ENCODE data around the gene ETV2.
A peak's percentile ranks its signal among the peaks of the same experiment; 100 is the strongest.
"Not testable (repeated sequence)": the region's sequence is repeated elsewhere in the genome, so short reads cannot be mapped to it uniquely, and the experiment has no call there.

ETV2 gene

DNA sequence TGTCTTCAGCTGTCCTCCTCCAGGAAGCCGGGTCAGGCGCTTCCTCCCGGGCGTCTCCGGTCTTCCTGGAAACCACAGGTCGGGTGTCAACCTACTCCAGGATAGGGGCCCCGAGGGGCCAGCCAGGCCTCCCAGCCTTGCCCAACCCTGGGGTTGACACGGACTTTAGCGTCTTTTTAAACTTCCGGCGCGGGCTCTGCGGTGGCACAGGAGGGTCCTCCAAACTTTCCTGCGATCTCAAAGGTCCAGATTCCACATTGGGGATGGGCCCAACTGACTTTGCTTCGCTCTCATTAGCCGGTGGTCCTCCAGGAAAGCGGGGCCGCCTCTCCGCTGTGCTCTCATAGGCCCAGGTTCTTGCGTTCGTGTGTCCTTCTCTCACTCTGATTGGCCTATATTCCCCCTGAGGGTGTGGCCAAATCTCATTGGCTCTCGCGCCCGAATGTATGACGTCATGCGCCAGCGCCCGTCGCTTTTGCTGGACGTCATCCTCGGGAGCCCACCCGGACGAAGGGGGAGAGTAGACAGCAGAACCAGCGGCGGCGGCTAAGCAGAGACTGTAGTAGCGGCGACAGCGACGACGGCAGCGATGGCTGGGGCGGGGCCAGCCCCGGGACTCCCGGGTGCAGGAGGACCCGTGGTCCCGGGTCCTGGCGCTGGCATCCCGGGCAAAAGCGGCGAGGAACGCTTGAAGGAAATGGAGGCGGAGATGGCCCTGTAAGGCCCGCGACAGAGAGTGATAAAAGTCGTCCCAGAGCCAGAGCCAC is 12.8 kb upstream of the ETV2 start, which contains the start of gene RBM42:
TSS of gene RBM42 (plus strand) at position 472 of the 767 bp plus-strand sequence. CDS start at position 590, 118 bp downstream.
- DNase-seq = peak; percentile 100

- no peak for DNase-seq
These were observed 12.3 kb upstream of the ETV2 start for GRCh38 chr19:35629332-35629633.

DNA sequence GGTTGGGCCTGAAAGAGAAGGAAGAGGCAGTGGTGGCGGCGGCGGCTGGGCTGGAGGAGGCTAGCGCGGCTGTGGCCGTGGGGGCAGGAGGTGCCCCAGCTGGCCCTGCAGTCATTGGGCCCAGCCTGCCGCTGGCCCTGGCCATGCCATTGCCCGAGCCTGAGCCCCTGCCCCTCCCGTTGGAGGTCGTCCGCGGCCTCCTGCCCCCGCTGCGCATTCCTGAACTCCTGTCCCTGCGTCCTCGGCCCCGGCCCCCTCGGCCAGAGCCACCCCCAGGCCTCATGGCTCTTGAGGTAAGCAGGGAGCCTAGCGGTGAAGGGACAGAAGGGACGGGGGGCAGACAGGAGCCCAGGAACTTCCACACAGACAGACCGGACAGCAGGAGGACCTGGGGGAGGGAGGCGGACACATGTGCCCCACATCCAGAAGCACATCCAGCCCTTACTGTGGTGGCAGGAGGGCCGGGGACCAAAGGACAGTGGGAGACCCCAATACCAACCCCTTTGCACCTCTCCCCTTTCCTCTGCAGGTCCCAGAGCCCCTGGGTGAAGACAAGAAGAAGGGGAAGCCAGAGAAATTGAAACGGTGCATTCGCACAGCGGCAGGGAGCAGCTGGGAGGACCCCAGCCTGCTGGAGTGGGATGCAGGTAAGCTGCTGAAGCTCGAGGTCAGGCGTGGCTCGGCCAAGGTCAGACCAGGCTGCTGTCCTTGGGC is 7.7 kb upstream of the ETV2 start:
- DNase-seq = no peak

DNA sequence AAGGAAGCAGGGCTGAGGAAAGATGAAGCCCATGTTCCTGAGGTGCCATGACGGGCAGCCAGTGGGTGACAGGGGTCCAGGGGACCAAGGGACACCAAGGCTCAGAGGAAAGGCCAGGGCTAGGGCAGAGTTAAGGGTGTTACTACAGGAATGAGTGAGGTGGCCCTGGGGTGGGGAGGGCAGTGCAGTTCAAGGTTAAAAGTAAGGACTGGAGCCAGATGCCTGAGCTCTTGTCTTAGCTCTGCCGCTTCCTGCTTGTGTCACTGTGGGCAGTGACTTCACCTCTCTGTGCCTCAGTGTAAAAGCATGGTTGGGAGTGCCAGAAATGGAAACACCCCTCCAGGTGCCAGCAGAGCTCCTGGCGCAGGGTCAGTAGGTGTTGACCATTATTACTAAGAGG is 4.9 kb upstream of the ETV2 start:
- no peak for DNase-seq

DNA sequence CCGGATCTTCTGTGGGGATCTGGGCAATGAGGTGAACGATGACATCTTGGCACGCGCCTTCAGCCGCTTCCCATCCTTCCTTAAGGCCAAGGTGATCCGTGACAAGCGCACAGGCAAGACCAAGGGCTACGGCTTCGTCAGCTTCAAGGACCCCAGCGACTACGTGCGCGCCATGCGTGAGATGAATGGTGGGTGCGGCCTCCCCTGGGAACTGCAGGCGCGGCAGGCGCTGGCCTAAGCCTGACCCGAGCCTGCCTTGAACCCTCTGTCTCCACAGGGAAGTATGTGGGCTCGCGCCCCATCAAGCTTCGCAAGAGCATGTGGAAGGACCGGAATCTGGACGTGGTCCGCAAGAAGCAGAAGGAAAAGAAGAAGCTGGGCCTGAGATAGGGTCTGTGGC is 4.4 kb upstream of the ETV2 start:
- no peak for DNase-seq

- DNase-seq = no peak
These were observed 2.3 kb upstream of the ETV2 start for GRCh38 chr19:35639321-35639639.

DNA sequence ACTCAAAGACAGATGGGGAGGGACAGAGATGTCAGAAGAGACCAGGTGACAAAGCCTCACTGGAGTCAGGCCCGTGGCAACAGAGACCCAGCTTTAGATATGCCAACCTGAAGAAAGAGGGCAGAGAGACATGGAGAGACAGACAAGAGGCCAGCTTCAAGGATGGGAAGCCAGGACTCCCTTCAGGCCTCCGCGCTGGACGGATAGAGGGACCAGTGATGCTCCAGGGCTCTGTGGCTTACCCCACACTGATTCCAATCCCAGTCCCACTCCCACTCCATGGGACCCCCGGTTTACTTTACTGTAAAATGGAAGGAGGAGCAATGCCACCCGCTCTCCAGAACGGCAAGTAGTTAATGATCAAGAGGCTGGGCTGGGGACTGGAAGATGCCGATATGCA is 1.7 kb upstream of the ETV2 start:
- no peak for DNase-seq

- no peak for DNase-seq
These were observed 767 bp downstream of the ETV2 start for GRCh38 chr19:35642312-35642711.

- no peak for DNase-seq
These were observed 1.3 kb downstream of the ETV2 start for GRCh38 chr19:35642798-35643254.

DNA sequence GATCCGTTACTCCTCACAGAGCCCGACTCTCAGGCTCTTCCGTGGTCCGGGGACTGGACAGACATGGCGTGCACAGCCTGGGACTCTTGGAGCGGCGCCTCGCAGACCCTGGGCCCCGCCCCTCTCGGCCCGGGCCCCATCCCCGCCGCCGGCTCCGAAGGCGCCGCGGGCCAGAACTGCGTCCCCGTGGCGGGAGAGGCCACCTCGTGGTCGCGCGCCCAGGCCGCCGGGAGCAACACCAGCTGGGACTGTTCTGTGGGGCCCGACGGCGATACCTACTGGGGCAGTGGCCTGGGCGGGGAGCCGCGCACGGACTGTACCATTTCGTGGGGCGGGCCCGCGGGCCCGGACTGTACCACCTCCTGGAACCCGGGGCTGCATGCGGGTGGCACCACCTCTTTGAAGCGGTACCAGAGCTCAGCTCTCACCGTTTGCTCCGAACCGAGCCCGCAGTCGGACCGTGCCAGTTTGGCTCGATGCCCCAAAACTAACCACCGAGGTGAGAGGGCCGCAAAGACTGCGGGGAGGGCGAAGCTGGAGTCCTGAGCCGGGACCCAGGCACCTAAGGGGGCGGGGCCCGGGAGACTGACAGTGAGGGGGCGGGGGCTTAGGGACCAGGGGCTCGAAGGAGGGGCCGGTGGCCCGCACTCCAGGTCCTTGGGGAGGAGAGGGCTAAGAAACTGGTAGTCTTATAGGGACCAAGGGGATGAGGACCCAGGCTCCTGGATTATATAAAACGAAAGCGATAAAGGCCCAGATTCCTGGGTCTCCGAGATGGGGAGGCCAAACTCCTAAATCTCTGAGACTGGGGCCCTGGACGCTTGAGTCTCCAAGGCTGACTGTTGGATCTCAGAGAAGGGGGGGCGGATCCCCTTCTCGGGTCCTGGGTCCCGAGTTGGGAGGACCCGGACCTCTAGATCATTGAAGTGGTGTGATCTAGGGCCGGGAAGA is 2.0 kb downstream of the ETV2 start:
- peak; percentile 75 for DNase-seq

- peak; percentile 95 for DNase-seq
These were observed 2.9 kb downstream of the ETV2 start for GRCh38 chr19:35644206-35644986.

DNA sequence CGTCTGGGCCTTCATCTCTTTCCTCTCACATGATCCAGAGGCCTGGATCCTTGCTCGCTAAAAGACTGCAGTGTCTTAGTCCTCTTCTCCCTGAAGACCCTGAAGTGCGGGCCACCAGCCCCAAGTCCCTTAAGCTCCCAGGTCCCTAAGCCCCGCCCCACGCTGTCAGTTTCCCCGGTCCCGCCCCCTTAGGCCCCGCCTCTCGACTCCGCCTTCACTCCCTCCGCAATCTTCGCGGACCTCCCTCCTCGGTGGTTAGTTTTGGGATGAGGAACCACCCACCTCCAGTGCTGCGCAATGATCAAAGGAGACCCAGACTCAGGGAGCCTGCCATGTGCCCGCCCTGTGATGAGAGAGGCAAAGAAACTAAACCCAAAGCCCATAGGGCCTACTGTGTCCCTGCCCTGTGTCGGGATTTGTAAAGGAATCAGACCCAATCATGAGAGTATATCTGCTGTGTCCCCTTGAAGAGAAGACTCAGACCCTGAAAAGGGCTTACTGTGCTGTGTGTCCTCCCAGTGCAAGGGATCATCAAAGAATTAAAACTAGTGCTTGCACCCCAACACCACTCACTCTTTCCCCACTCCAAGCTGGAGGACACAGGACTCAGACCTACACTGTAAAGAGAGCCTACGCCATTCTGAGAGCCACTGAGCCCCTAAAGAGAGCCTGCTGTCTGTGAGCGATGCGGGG is 3.6 kb downstream of the ETV2 start:
- DNase-seq = peak; percentile 74

GRCh38 chr19:35645680-35646511 is 4.4 kb downstream of the ETV2 start:
- no peak for DNase-seq

- peak; percentile 100 for DNase-seq
These were observed 6.7 kb downstream of the ETV2 start, which contains the start of gene COX6B1 for GRCh38 chr19:35648017-35648961. Gene COX6B1, plus strand, starts transcription at chr19:35648323. Its CDS starts 2,921 bp downstream, at chr19:35651244.

DNA sequence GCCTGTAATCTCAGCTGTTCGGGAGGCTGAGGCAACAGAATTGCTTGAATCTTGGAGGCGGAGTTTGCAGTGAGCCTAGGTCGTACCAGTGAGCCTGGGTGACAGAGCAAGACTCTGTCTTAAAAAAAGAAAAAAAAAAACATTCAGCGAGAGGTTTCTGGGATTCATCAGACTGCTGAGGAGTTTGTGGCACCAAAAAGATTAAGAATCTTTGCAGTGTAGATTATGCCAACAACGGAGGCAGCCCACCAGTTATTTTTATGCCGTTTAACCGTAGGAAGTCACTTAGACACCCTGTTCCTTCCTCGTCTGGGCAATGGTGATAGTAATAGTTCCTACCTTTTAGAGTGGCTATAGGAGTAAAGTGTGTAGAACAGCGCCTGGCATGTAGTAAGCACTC is 9.0 kb downstream of the ETV2 start:
- no peak for DNase-seq

GRCh38 chr19:35654828-35655227 is 13.3 kb downstream of the ETV2 start:
- not testable (repeated sequence) for DNase-seq

DNA sequence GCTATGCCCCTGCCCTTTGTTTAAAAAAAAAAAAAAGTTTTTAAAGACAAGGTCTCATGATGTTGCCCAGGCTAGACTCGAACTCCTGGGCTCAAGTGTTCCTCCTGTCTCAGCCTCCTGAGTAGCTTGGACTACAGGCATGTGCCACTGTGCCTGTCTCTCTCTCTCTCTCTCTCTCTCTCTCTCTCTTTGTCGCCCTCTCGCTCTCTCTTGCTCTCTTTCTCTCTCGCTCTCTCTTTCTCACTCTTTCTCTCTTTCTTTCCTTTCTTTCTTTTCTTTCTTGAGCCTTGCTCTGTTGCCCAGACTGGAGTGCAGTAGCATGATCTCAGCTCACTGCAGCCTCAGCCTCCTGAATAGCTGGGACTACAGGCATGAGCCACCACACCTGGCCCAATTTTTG is 14.1 kb downstream of the ETV2 start:
- no peak for DNase-seq

DNA sequence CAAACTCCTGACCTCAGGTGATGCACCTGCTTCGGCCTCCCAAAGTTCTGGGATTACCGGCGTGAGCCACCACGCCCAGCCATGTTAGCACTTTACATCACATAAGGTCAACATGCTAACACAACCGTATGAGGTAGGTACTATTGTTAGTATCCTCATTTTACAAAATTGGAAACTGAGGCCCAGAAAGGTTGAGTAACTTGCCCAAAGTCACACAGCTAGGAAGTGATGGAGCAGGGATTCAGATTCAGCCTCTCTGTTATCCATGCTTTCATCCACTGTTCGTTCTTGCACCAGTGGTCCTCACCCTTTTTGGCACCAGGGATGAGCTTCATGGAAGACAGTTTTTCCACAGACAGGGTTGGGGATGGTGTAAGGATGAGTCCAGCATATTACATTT is 15.2 kb downstream of the ETV2 start:
- no peak for DNase-seq

DNA sequence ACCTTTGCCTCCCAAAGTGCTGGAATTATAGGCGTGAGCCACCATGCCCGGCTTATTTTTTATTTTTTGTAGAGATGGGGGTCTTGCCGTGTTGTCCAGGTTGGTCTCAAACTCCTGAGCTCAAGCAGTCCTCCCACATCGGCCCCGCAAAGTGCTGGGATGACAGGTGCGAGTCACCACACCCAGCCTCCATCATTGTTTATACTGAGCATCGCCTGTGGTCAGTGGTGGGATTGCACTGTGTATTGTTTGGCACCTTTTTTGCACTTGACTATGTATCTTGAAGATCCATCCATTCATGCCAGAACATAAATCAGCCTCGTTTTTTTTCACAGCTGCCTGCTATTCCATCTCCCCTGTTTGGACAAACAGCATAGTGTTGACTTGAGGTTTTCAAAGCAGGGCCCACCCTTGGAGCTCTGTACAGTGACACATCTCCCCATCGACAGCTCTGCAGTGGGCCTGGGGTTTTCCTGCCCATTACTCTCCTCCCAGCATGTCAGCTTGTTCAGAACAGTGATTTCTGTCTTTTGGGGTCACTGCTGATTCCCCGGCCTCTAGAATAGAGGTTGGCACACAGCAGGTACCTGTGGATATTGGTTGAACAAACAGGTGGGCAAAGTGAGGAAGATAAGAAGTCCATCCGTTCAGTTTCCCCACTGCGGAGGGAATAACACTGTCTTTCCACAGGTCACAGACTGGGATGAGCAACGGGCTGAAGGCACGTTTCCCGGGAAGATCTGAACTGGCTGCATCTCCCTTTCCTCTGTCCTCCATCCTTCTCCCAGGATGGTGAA is 16.6 kb downstream of the ETV2 start:
- no peak for DNase-seq

All from MV-4-11 (cell line).